Fibroblast of villous mesenchyme (primary cell): ENCODE data around the gene AUTS2. TPM values are rescaled to one million over a fixed set of nuclear protein-coding genes. Genes with fewer than 3 reads are reported as not detected.

Experiments
- DNase-seq: peaks from one replicate; pipeline ENCODE4 v3.0.0-alpha.2; 2010; ENCODE audit warnings: low read depth
- H3K4me3 ChIP-seq: 2 replicates; pipeline ENCODE4 v1.5.1; 2011; ENCODE audit warnings: low read depth, mild to moderate bottlenecking, low read length
- CTCF ChIP-seq: IDR thresholded peaks from 2 replicates; pipeline ENCODE4 v1.5.1; 2012; ENCODE audit warnings: low read depth, mild to moderate bottlenecking, low read length; ENCODE audit not compliant: insufficient read depth
- total RNA-seq: library from RNA; depleted of rRNA; stranded (reverse); fragments of >200 nt; gene quantifications from 2 replicates; pipeline ENCODE4 v1.2.3, GENCODE V29; 2012

The AUTS2 gene
- total RNA-seq, 1 donor, result 3.9 TPM

GRCh38 chr7:70527520-70528115, 929.3 kb downstream of the AUTS2 start:
- TF ChIP-seq CTCF, result no peak
- no peak overlapping the region for H3K4me3 ChIP-seq
- DNase-seq, result no peak

- H3K4me3 ChIP-seq, result no peak overlapping the region
- no peak for TF ChIP-seq CTCF
- DNase-seq, result no peak
Measured at GRCh38 chr7:70529436-70529835, 931.2 kb downstream of the AUTS2 start.

GRCh38 chr7:70529914-70530585, 931.8 kb downstream of the AUTS2 start:
- no peak for TF ChIP-seq CTCF
- DNase-seq, result no peak
- H3K4me3 ChIP-seq, result no peak overlapping the region

GRCh38 chr7:70533614-70534013, 935.3 kb downstream of the AUTS2 start:
- no peak overlapping the region for H3K4me3 ChIP-seq
- TF ChIP-seq CTCF, result no peak
- no peak for DNase-seq

GRCh38 chr7:70539205-70539604, 940.9 kb downstream of the AUTS2 start:
- DNase-seq, result no peak
- no peak overlapping the region for H3K4me3 ChIP-seq
- no peak for TF ChIP-seq CTCF

- TF ChIP-seq CTCF, result no peak
- no peak for DNase-seq
- no peak overlapping the region for H3K4me3 ChIP-seq
Measured at GRCh38 chr7:70539617-70540016, 941.3 kb downstream of the AUTS2 start.

- DNase-seq, result no peak
- no peak for TF ChIP-seq CTCF
- H3K4me3 ChIP-seq, result no peak overlapping the region
Measured at GRCh38 chr7:70540641-70541040, 942.4 kb downstream of the AUTS2 start.
